NB4 (cell line): ENCODE data around the gene TMPRSS13.

ENCODE experiments used
- POLR2A ChIP-seq: IDR thresholded peaks from 2 replicates; pipeline ENCODE4 v1.6.1; 2011; ENCODE audit warnings: mild to moderate bottlenecking; ENCODE audit not compliant: insufficient read length; ENCODE audit errors: extremely low read depth
- TF ChIP-seq, protein P1 (sequence below): IDR thresholded peaks from one replicate; pipeline ENCODE4 v1.5.1; 2012; ENCODE audit warnings: low read depth, low read length
- TF ChIP-seq, protein P2 (sequence below): IDR thresholded peaks from 2 replicates; pipeline ENCODE4 v1.6.1; 2011; ENCODE audit warnings: low read depth, low read length

DNA sequence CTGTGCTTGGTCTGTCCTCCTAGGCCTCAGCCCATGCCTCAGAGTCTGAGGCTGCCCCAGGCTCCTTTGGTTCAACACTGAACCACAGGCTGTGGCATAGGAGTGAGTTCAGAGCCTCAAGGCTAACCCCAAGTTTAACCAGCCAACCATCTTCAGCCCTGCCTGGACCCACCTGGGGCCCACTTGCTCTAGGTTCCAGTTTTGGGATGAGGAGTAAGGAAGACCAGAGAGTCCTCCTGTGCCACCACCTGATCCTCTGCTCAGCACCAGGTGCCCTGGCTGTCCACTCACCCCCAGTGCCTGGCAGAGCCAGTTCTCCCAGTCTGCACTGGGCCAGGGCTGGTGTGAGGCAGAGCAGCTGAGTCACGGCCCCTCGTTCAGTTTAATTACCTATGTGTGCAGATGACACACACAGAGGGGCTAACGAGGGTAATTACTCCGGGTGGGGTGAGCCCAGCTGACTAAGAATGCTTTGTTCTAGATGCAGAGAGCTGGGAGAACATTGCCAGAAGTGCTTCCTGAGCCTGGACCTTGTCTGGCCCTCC lies 12.0 kb upstream of the TMPRSS13 start:
- TF ChIP-seq, protein P1, sequence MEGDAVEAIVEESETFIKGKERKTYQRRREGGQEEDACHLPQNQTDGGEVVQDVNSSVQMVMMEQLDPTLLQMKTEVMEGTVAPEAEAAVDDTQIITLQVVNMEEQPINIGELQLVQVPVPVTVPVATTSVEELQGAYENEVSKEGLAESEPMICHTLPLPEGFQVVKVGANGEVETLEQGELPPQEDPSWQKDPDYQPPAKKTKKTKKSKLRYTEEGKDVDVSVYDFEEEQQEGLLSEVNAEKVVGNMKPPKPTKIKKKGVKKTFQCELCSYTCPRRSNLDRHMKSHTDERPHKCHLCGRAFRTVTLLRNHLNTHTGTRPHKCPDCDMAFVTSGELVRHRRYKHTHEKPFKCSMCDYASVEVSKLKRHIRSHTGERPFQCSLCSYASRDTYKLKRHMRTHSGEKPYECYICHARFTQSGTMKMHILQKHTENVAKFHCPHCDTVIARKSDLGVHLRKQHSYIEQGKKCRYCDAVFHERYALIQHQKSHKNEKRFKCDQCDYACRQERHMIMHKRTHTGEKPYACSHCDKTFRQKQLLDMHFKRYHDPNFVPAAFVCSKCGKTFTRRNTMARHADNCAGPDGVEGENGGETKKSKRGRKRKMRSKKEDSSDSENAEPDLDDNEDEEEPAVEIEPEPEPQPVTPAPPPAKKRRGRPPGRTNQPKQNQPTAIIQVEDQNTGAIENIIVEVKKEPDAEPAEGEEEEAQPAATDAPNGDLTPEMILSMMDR, result no peak
- TF ChIP-seq, protein P2, sequence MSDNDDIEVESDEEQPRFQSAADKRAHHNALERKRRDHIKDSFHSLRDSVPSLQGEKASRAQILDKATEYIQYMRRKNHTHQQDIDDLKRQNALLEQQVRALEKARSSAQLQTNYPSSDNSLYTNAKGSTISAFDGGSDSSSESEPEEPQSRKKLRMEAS, result no peak
- no peak for TF ChIP-seq POLR2A
